GM12874 (cell line): ENCODE data around the gene VPS8.

Experiments used
- CTCF ChIP-seq: IDR thresholded peaks from 2 replicates; pipeline ENCODE4 v1.5.1; 2011; ENCODE audit warnings: low read depth, mild to moderate bottlenecking, control low read depth, low read length, moderate library complexity; ENCODE audit not compliant: insufficient read depth

Gene VPS8

GRCh38 chr3:184932777-184933176 is 120.8 kb downstream of the VPS8 start:
- TF ChIP-seq CTCF: no peak

- TF ChIP-seq CTCF: no peak
Observed at GRCh38 chr3:184937611-184938010, 125.6 kb downstream of the VPS8 start.

- TF ChIP-seq CTCF: no peak
Observed at GRCh38 chr3:184941408-184941807, 129.4 kb downstream of the VPS8 start.

- TF ChIP-seq CTCF: no peak
Observed at GRCh38 chr3:184942735-184943134, 130.8 kb downstream of the VPS8 start.

GRCh38 chr3:184944241-184944640 is 132.3 kb downstream of the VPS8 start:
- no peak for TF ChIP-seq CTCF

- no peak for TF ChIP-seq CTCF
Observed at GRCh38 chr3:184945886-184946625, 134.1 kb downstream of the VPS8 start.

GRCh38 chr3:184946917-184947316 is 135.0 kb downstream of the VPS8 start:
- no peak for TF ChIP-seq CTCF
